Thoracic aorta (tissue), 2 donors: ENCODE measurements around the gene ATM. TPM values are rescaled to one million over a fixed set of nuclear protein-coding genes. Genes with fewer than 3 reads are reported as not detected.

Source experiments
- ATAC-seq: fragments of 150-250 bp; one replicate; pipeline ENCODE4 v1.8.0; 2017; ENCODE audit warnings: low read depth; ENCODE audit not compliant: insufficient number of reproducible peaks, low FRiP score
- DNase-seq: peaks from one replicate; pipeline ENCODE4 v3.0.0-alpha.2; 2020; ENCODE audit warnings: low spot score
- H3K27ac ChIP-seq, 2 donors: fragments of 200-600 bp; sonication (generic); 1 replicate in 1 of 2; 2 replicates in 1 of 2; pipeline ENCODE4 v1.5.1; 2016; ENCODE audit warnings: mild to moderate bottlenecking in 2 of 2, moderate library complexity in 2 of 2
- H3K27me3 ChIP-seq: fragments of 200-600 bp; sonication (generic); replicated peaks from 2 replicates; pipeline ENCODE4 v1.6.0; 2016; ENCODE audit warnings: mild to moderate bottlenecking; ENCODE audit not compliant: insufficient read depth
- H3K36me3 ChIP-seq: fragments of 200-600 bp; sonication (generic); one replicate; pipeline ENCODE4 v1.5.1; 2016
- H3K4me1 ChIP-seq, 2 donors: fragments of 200-600 bp; sonication (generic); 1 replicate in 1 of 2; 2 replicates in 1 of 2; pipeline versions ENCODE4 v1.5.1 to v1.6.0; 2016; ENCODE audit warnings: low read depth in 2 of 2, mild to moderate bottlenecking in 1 of 2; ENCODE audit not compliant: control insufficient read depth in 1 of 2
- H3K4me3 ChIP-seq: fragments of 200-600 bp; sonication (generic); 2 replicates; pipeline ENCODE4 v1.5.1; 2016; ENCODE audit warnings: mild to moderate bottlenecking
- H3K9me3 ChIP-seq: fragments of 200-600 bp; sonication (generic); 2 replicates; pipeline ENCODE4 v1.5.1; 2016
- CTCF ChIP-seq: fragments of 200-600 bp; sonication (generic); IDR thresholded peaks from one replicate; pipeline ENCODE4 v1.5.1; 2019; ENCODE audit warnings: antibody characterized with exemption
- total RNA-seq, 2 donors: library from RNA; depleted of rRNA; stranded (reverse); fragments of >200 nt; gene quantifications; one replicate each; pipeline versions ENCODE4 v1.1.0 to v1.2.3, GENCODE V29; 2016

The ATM gene
- total RNA-seq, 2 donors from 2014 or later = 70.4 to 85.1 TPM

GRCh38 chr11:108237058-108237481 is 14.2 kb downstream of the ATM start:
- TF ChIP-seq CTCF = no peak
- no peak for ATAC-seq

GRCh38 chr11:108239076-108239475 is 16.2 kb downstream of the ATM start:
- TF ChIP-seq CTCF = no peak
- Histone ChIP-seq H3K4me3 (no peak overlapping the region), H3K36me3 (no peaks in the 10 kb centered on the region), H3K27me3 (no peaks in the 10 kb centered on the region), H3K4me1 (peaks cover 0 to 3% of the 10 kb centered on the region in 2 donors), H3K27ac (no peak overlapping the region), H3K9me3 (no peaks in the 10 kb centered on the region)
- no peak for ATAC-seq
- DNase-seq = no peak

More at GRCh38 chr11:108237058-108237481, 14.2 kb downstream of the ATM start:
- peaks cover 0 to 3% of the 10 kb centered on the region in 2 donors for H3K4me1 ChIP-seq
- no peaks in the 10 kb centered on the region for H3K9me3 ChIP-seq
- no peak for DNase-seq
- no peaks in the 10 kb centered on the region for H3K27me3 ChIP-seq
- H3K27ac ChIP-seq = no peak overlapping the region
- H3K4me3 ChIP-seq = no peak overlapping the region
- peaks cover 7% of the 10 kb centered on the region for H3K36me3 ChIP-seq

- peaks cover 5% of the 10 kb centered on the region for H3K36me3 ChIP-seq
Measured at GRCh38 chr11:108241330-108242037, 18.6 kb downstream of the ATM start.

GRCh38 chr11:108242422-108242821 is 19.6 kb downstream of the ATM start:
- no peaks in the 10 kb centered on the region for H3K9me3 ChIP-seq
- H3K36me3 ChIP-seq = peaks cover 5% of the 10 kb centered on the region
- H3K4me1 ChIP-seq = no peaks in the 10 kb centered on the region
- DNase-seq = no peak
- ATAC-seq = no peak
- H3K4me3 ChIP-seq = no peak overlapping the region
- H3K27me3 ChIP-seq = no peaks in the 10 kb centered on the region
- no peak for TF ChIP-seq CTCF
- H3K27ac ChIP-seq = no peak overlapping the region

More at GRCh38 chr11:108241330-108242037, 18.6 kb downstream of the ATM start:
- no peak overlapping the region for H3K27ac ChIP-seq
- no peak for ATAC-seq
- H3K9me3 ChIP-seq = no peaks in the 10 kb centered on the region
- TF ChIP-seq CTCF = no peak
- no peak for DNase-seq
- no peaks in the 10 kb centered on the region for H3K27me3 ChIP-seq
- no peak overlapping the region for H3K4me3 ChIP-seq
- peaks cover 0 to 3% of the 10 kb centered on the region in 2 donors for H3K4me1 ChIP-seq

- H3K27me3 ChIP-seq = no peaks in the 10 kb centered on the region
- TF ChIP-seq CTCF = no peak
- H3K36me3 ChIP-seq = peaks cover 20% of the 10 kb centered on the region
- no peak overlapping the region for H3K27ac ChIP-seq
- ATAC-seq (no peak), DNase-seq (no peak)
- H3K4me1 ChIP-seq = no peaks in the 10 kb centered on the region
- no peaks in the 10 kb centered on the region for H3K9me3 ChIP-seq
- H3K4me3 ChIP-seq = no peak overlapping the region
Measured at GRCh38 chr11:108246308-108246707, 23.4 kb downstream of the ATM start.
